PC-9 (cell line): Measurements from ENCODE around the gene FAM171A1.

ENCODE experiments used
- CTCF ChIP-seq: fragments of 200-600 bp; sonication (generic); conservative IDR thresholded peaks from 2 replicates; pipeline ENCODE4 v1.6.1; 2017; ENCODE audit warnings: mixed run types, antibody characterized with exemption, mild to moderate bottlenecking, moderate library complexity
- EZH2 ChIP-seq: fragments of 200-600 bp; sonication (generic); IDR thresholded peaks from 2 replicates; pipeline ENCODE4 v1.8.0; 2017; ENCODE audit warnings: antibody characterized with exemption, low read depth

- TF ChIP-seq CTCF (no peak), EZH2 (no peak)
Measured at GRCh38 chr10:15316871-15317464, 54.1 kb downstream of the FAM171A1 start.
